Stimulated activated CD8-positive, alpha-beta memory T cell treated with anti-CD3 and anti-CD28 coated beads, Interleukin-4, amount 100 ng/mL, for 24 hours (primary cell): ENCODE results near the gene IQSEC1.
"Not testable (repeated sequence)": the region's sequence is repeated elsewhere in the genome, so short reads cannot be mapped to it uniquely, and the experiment has no call there.

Experiments used
- DNase-seq: peaks from one replicate; pipeline ENCODE4 v3.0.0-alpha.2; 2020; ENCODE audit warnings: low read depth

IQSEC1 gene

GRCh38 chr3:12869035-12869621 is 204.1 kb downstream of the IQSEC1 start:
- DNase-seq = no peak

GRCh38 chr3:12868039-12869034 is 204.9 kb downstream of the IQSEC1 start:
- peak; percentile 38 for DNase-seq

GRCh38 chr3:12866836-12867235 is 206.4 kb downstream of the IQSEC1 start:
- DNase-seq = no peak

- no peak for DNase-seq
Measured at GRCh38 chr3:12865271-12865670, 208.0 kb downstream of the IQSEC1 start.

GRCh38 chr3:12862387-12862786 is 210.8 kb downstream of the IQSEC1 start:
- DNase-seq = no peak

GRCh38 chr3:12861611-12862010 is 211.6 kb downstream of the IQSEC1 start:
- no peak for DNase-seq

GRCh38 chr3:12859840-12860239 is 213.4 kb downstream of the IQSEC1 start:
- DNase-seq = no peak

- DNase-seq = no peak
Measured at GRCh38 chr3:12856626-12857025, 216.6 kb downstream of the IQSEC1 start.

- DNase-seq = no peak
Measured at GRCh38 chr3:12854565-12854964, 218.7 kb downstream of the IQSEC1 start.

GRCh38 chr3:12853847-12854246 is 219.4 kb downstream of the IQSEC1 start:
- not testable (repeated sequence) for DNase-seq

- no peak for DNase-seq
Measured at GRCh38 chr3:12852201-12852600, 221.0 kb downstream of the IQSEC1 start.
